GM23248 (cell line): ENCODE results near the gene ROR1. TPM values are rescaled to one million over a fixed set of nuclear protein-coding genes. Genes with fewer than 3 reads are reported as not detected.
A peak's percentile ranks its signal among the peaks of the same experiment; 100 is the strongest.

ENCODE experiments used
- DNase-seq: peaks from one replicate; pipeline ENCODE4 v3.0.0-alpha.2; 2015
- H2AFZ ChIP-seq: fragments of 200-600 bp; sonication (generic); 2 replicates; pipeline ENCODE4 v1.6.1; 2016; ENCODE audit warnings: antibody characterized with exemption
- H3F3A ChIP-seq: fragments of 200-600 bp; sonication (generic); 2 replicates; pipeline ENCODE4 v1.6.1; 2016; ENCODE audit warnings: mild to moderate bottlenecking, antibody characterized with exemption, mixed run types; ENCODE audit not compliant: insufficient read depth
- H3K27ac ChIP-seq: fragments of 200-600 bp; sonication (generic); 2 replicates; pipeline ENCODE4 v1.5.1; 2016; ENCODE audit warnings: mild to moderate bottlenecking
- H3K27me3 ChIP-seq: fragments of 200-600 bp; sonication (generic); replicated peaks from 2 replicates; pipeline ENCODE4 v1.6.1; 2016; ENCODE audit warnings: mild to moderate bottlenecking; ENCODE audit not compliant: insufficient read depth
- H3K36me3 ChIP-seq: fragments of 200-600 bp; sonication (generic); 2 replicates; pipeline ENCODE4 v1.6.1; 2016; ENCODE audit warnings: low read depth, mild to moderate bottlenecking
- H3K4me1 ChIP-seq: fragments of 200-600 bp; sonication (generic); 2 replicates; pipeline ENCODE4 v1.6.1; 2016; ENCODE audit warnings: mild to moderate bottlenecking; ENCODE audit not compliant: insufficient read depth
- H3K4me2 ChIP-seq: fragments of 200-600 bp; sonication (generic); one replicate; pipeline ENCODE4 v1.6.1; 2016; ENCODE audit warnings: mild to moderate bottlenecking; ENCODE audit not compliant: unreplicated experiment
- H3K4me3 ChIP-seq: fragments of 200-600 bp; sonication (generic); 2 replicates; pipeline ENCODE4 v1.5.1; 2016; ENCODE audit warnings: mild to moderate bottlenecking
- H3K79me2 ChIP-seq: fragments of 200-600 bp; sonication (generic); 2 replicates; pipeline ENCODE4 v1.6.1; 2016; ENCODE audit warnings: mild to moderate bottlenecking; ENCODE audit not compliant: insufficient read depth
- H3K9ac ChIP-seq: fragments of 200-600 bp; sonication (generic); 2 replicates; pipeline ENCODE4 v1.6.1; 2016; ENCODE audit warnings: mild to moderate bottlenecking
- H3K9me2 ChIP-seq: fragments of 200-600 bp; sonication (generic); 2 replicates; pipeline ENCODE4 v1.6.1; 2016; ENCODE audit warnings: mixed run types, mild to moderate bottlenecking, moderate library complexity; ENCODE audit not compliant: insufficient read depth
- H3K9me3 ChIP-seq: fragments of 200-600 bp; sonication (generic); one replicate; pipeline ENCODE4 v1.6.1; 2017; ENCODE audit warnings: low read depth
- H4K20me1 ChIP-seq: fragments of 200-600 bp; sonication (generic); 2 replicates; pipeline ENCODE4 v1.6.0; 2016; ENCODE audit not compliant: insufficient read depth
- EZH2 ChIP-seq: fragments of 200-600 bp; sonication (generic); IDR thresholded peaks from 2 replicates; pipeline ENCODE4 v1.6.1; 2018; ENCODE audit warnings: antibody characterized with exemption, mild to moderate bottlenecking; ENCODE audit not compliant: insufficient read depth, poor library complexity, severe bottlenecking
- EZH2phosphoT487 ChIP-seq: fragments of 200-600 bp; sonication (generic); IDR thresholded peaks from 2 replicates; pipeline ENCODE4 v1.6.1; 2018; ENCODE audit warnings: antibody characterized with exemption, moderate library complexity, mild to moderate bottlenecking, low read depth; ENCODE audit not compliant: insufficient read depth
- WGBS, 2 experiments: methylation state at CpG; one replicate each; pipeline ENCODE4 v1.1.6; 2015 to 2017; ENCODE audit warnings: low lambda C conversion rate in 2 of 2, low coverage in 1 of 2; ENCODE audit errors: missing lambda C conversion rate in 2 of 2; 5-methylcytosine and 5-hydroxymethylcytosine counted together
- in situ Hi-C: fragments of 300-500 bp; cut with MboI; formaldehyde crosslinking; loops from 2 replicates; pipeline ENCODE4 v1.15.0; 2020
- polyA plus RNA-seq: library from polyadenylated mRNA; unstranded; fragments of >200 nt; fragmentation: Nextera tagmentation; extraction: Ambion mirVana; gene quantifications from 2 replicates; pipeline ENCODE4 v1.2.1, GENCODE V29; 2016
- total RNA-seq: library from RNA; depleted of rRNA; stranded (reverse); fragments of >200 nt; shearing (Covaris generic); gene quantifications from 2 replicates; pipeline ENCODE4 v1.2.3, GENCODE V29; 2014

ROR1 gene
- total and polyA plus RNA-seq, 2 experiments from 2014 or later, result 12.0 to 13.3 TPM

GRCh38 chr1:63987628-63988024 is 213.8 kb downstream of the ROR1 start:
- H3K4me2 ChIP-seq, result no peak overlapping the region
- TF ChIP-seq EZH2 (no peak), EZH2phosphoT487 (no peak)
- in situ Hi-C loops, result no loop called here

GRCh38 chr1:63988941-63989340 is 215.1 kb downstream of the ROR1 start:
- no peak overlapping the region for H3K27ac ChIP-seq
- H3K9me3 ChIP-seq, result no peaks in the 10 kb centered on the region
- in situ Hi-C loops, result no loop called here
- no peaks in the 10 kb centered on the region for H4K20me1 ChIP-seq
- H3K79me2 ChIP-seq, result 0 out of 2 replicates have a peak, but pooled peaks cover 3% of the 10 kb centered on the region
- H3F3A ChIP-seq, result no peaks in the 10 kb centered on the region
- no peak overlapping the region for H3K4me3 ChIP-seq
- no peak overlapping the region for H3K9ac ChIP-seq
- no peaks in the 10 kb centered on the region for H3K9me2 ChIP-seq
- no peak for TF ChIP-seq EZH2
- WGBS, 2 experiments, result 74 to 77% methylated on average over 2 of the region's 2 CpGs
- no peaks in the 10 kb centered on the region for H3K36me3 ChIP-seq
- no peak overlapping the region for H3K4me2 ChIP-seq
- H2AFZ ChIP-seq, result no peak overlapping the region
- peaks cover 21% of the 10 kb centered on the region for H3K4me1 ChIP-seq
- H3K27me3 ChIP-seq, result no peaks in the 10 kb centered on the region
- no peak for DNase-seq

More at GRCh38 chr1:63987628-63988024, 213.8 kb downstream of the ROR1 start:
- H3K27me3 ChIP-seq, result no peaks in the 10 kb centered on the region
- H3K9ac ChIP-seq, result no peak overlapping the region
- H3K36me3 ChIP-seq, result no peaks in the 10 kb centered on the region
- DNase-seq, result no peak
- H2AFZ ChIP-seq, result no peak overlapping the region
- 0 out of 2 replicates have a peak, but pooled peaks cover 3% of the 10 kb centered on the region for H3K79me2 ChIP-seq
- no peaks in the 10 kb centered on the region for H4K20me1 ChIP-seq
- no peaks in the 10 kb centered on the region for H3K9me2 ChIP-seq
- 72 to 73% methylated on average over 3 of the region's 3 CpGs for WGBS, 2 experiments
- H3K9me3 ChIP-seq, result no peaks in the 10 kb centered on the region
- no peak overlapping the region for H3K4me3 ChIP-seq
- H3K4me1 ChIP-seq, result peaks cover 26% of the 10 kb centered on the region
- H3F3A ChIP-seq, result no peaks in the 10 kb centered on the region
- no peak overlapping the region for H3K27ac ChIP-seq

- Histone ChIP-seq H4K20me1 (no peaks in the 10 kb centered on the region), H3K27me3 (no peaks in the 10 kb centered on the region), H3K9me3 (no peaks in the 10 kb centered on the region), H3K27ac (no peak overlapping the region), H3K4me2 (no peak overlapping the region), H3K79me2 (0 out of 2 replicates have a peak, but pooled peaks cover 3% of the 10 kb centered on the region), H3F3A (no peaks in the 10 kb centered on the region), H3K9ac (no peak overlapping the region), H2AFZ (no peak overlapping the region), H3K36me3 (no peaks in the 10 kb centered on the region), H3K4me1 (0 out of 2 replicates have a peak, but pooled peaks cover 6% of the 10 kb centered on the region), H3K9me2 (no peaks in the 10 kb centered on the region), H3K4me3 (no peak overlapping the region)
- TF ChIP-seq EZH2 (no peak), EZH2phosphoT487 (no peak)
- no peak for DNase-seq
- WGBS, 2 experiments, result 44 to 48% methylated on average over 2 of the region's 2 CpGs
- in situ Hi-C loops, result no loop called here
These were observed 217.9 kb downstream of the ROR1 start for GRCh38 chr1:63991685-63992084.

- Histone ChIP-seq H3K4me1 (peaks cover 6% of the 10 kb centered on the region), H3K4me2 (peak overlapping the region; percentile 27), H3K36me3 (no peaks in the 10 kb centered on the region), H3K9ac (no peak overlapping the region), H4K20me1 (no peaks in the 10 kb centered on the region), H3K9me2 (no peaks in the 10 kb centered on the region), H3K27me3 (no peaks in the 10 kb centered on the region), H3K9me3 (no peaks in the 10 kb centered on the region), H3K4me3 (no peak overlapping the region), H3K79me2 (no peaks in the 10 kb centered on the region), H3F3A (peaks cover 4% of the 10 kb centered on the region; the same call in 1 of the 2 replicates), H2AFZ (no peak overlapping the region), H3K27ac (no peak overlapping the region)
- no peak for TF ChIP-seq EZH2phosphoT487
- no peak for TF ChIP-seq EZH2
- 41 to 50% methylated on average over 3 of the region's 3 CpGs for WGBS, 2 experiments
- DNase-seq, result peak; percentile 65
- in situ Hi-C loops, result no loop called here
These were observed 226.2 kb downstream of the ROR1 start for GRCh38 chr1:64000021-64000420.

GRCh38 chr1:64001038-64001437 is 227.2 kb downstream of the ROR1 start:
- no peak overlapping the region for H3K4me2 ChIP-seq
- WGBS, 2 experiments, result 54 to 62% methylated on average over 2 of the region's 2 CpGs
- H3K9me3 ChIP-seq, result no peaks in the 10 kb centered on the region
- no peak for DNase-seq
- H3K27me3 ChIP-seq, result no peaks in the 10 kb centered on the region
- H3K4me3 ChIP-seq, result no peak overlapping the region
- H2AFZ ChIP-seq, result no peak overlapping the region
- H3K9ac ChIP-seq, result no peak overlapping the region
- TF ChIP-seq EZH2, result no peak
- no peak for TF ChIP-seq EZH2phosphoT487
- H3K36me3 ChIP-seq, result no peaks in the 10 kb centered on the region
- H3K79me2 ChIP-seq, result no peaks in the 10 kb centered on the region
- peaks cover 7% of the 10 kb centered on the region for H3F3A ChIP-seq
- no peak overlapping the region for H3K27ac ChIP-seq
- no peaks in the 10 kb centered on the region for H3K9me2 ChIP-seq
- peaks cover 9% of the 10 kb centered on the region for H3K4me1 ChIP-seq
- no peaks in the 10 kb centered on the region for H4K20me1 ChIP-seq
- in situ Hi-C loops, result no loop called here
